HepG2 (cell line): Measurements from ENCODE around the gene PCIF1. TPM values are rescaled to one million over a fixed set of nuclear protein-coding genes. Genes with fewer than 3 reads are reported as not detected.

Experiments used
- AGO1 ChIP-seq: fragments of 200-400 bp; formaldehyde crosslinking; IDR thresholded peaks from 2 replicates; pipeline ENCODE4 v1.6.1; 2017; ENCODE audit warnings: mild to moderate bottlenecking, low read depth, low read length, moderate library complexity; ENCODE audit not compliant: poor library complexity, severe bottlenecking
- ARID2 ChIP-seq: sonication (generic); formaldehyde crosslinking; IDR thresholded peaks from 2 replicates; pipeline ENCODE4 v1.8.1; 2022; ENCODE audit warnings: mild to moderate bottlenecking, missing genetic modification reagents, borderline replicate concordance
- BRD4 ChIP-seq: sonication (generic); formaldehyde crosslinking; IDR thresholded peaks from 2 replicates; pipeline ENCODE4 v1.4.0; 2020; ENCODE audit warnings: missing genetic modification reagents
- NONO ChIP-seq, 2 experiments: fragments of 450-650 bp in 1 of 2; sonication (generic) in 1 of 2; formaldehyde crosslinking in 1 of 2; IDR thresholded peaks in 1 of 2; conservative IDR thresholded peaks in 1 of 2; 2 replicates each; pipeline versions ENCODE4 v1.6.1 to v1.8.0; 2017 to 2022; ENCODE audit warnings: mild to moderate bottlenecking in 1 of 2, missing genetic modification reagents in 1 of 2, moderate library complexity in 1 of 2
- NR1H2 ChIP-seq: sonication (generic); formaldehyde crosslinking; IDR thresholded peaks from 2 replicates; pipeline ENCODE4 v1.8.1; 2022; ENCODE audit warnings: low read depth, missing genetic modification reagents, borderline replicate concordance
- POLR2AphosphoS5 ChIP-seq: IDR thresholded peaks from 2 replicates; pipeline ENCODE4 v1.6.1; 2012; ENCODE audit warnings: low read depth, low read length
- SMAD9 ChIP-seq: sonication (generic); formaldehyde crosslinking; IDR thresholded peaks from 2 replicates; pipeline ENCODE4 v1.5.1; 2020; ENCODE audit warnings: mild to moderate bottlenecking, missing genetic modification reagents
- ZFP36L2 ChIP-seq: sonication (generic); formaldehyde crosslinking; IDR thresholded peaks from 2 replicates; pipeline ENCODE4 v1.4.0; 2020; ENCODE audit warnings: missing genetic modification reagents
- ZMYM3 ChIP-seq: sonication (generic); formaldehyde crosslinking; IDR thresholded peaks from 2 replicates; pipeline ENCODE4 v1.5.1; 2020; ENCODE audit warnings: mild to moderate bottlenecking, missing genetic modification reagents
- ZNF230 ChIP-seq: sonication (generic); formaldehyde crosslinking; IDR thresholded peaks from 2 replicates; pipeline ENCODE4 v1.4.0; 2020; ENCODE audit warnings: mild to moderate bottlenecking, missing genetic modification reagents
- ZNF264 ChIP-seq: sonication (generic); formaldehyde crosslinking; IDR thresholded peaks from 2 replicates; pipeline ENCODE4 v1.4.0; 2020; ENCODE audit warnings: missing genetic modification reagents
- ZNF570 ChIP-seq: sonication (generic); formaldehyde crosslinking; IDR thresholded peaks from 2 replicates; pipeline ENCODE4 v1.4.0; 2020; ENCODE audit warnings: mild to moderate bottlenecking, missing genetic modification reagents, borderline replicate concordance
- ZNF619 ChIP-seq: sonication (generic); formaldehyde crosslinking; IDR thresholded peaks from 2 replicates; pipeline ENCODE4 v1.4.0; 2020; ENCODE audit warnings: mild to moderate bottlenecking, missing genetic modification reagents
- ZNF776 ChIP-seq: sonication (generic); formaldehyde crosslinking; IDR thresholded peaks from 2 replicates; pipeline ENCODE4 v1.4.0; 2020; ENCODE audit warnings: mild to moderate bottlenecking, missing genetic modification reagents
- ZNF891 ChIP-seq: sonication (generic); formaldehyde crosslinking; IDR thresholded peaks from 2 replicates; pipeline ENCODE4 v1.5.0; 2020; ENCODE audit warnings: mild to moderate bottlenecking, missing genetic modification reagents
- polyA plus RNA-seq, 8 experiments: library from polyadenylated mRNA; depleted of rRNA in 3 of 8; stranded (reverse) in 7 of 8; unstranded in 1 of 8; fragments of >200 nt; fragmentation: Illumina TruSeq in 4 of 8; extraction: Trizol in 4 of 8; gene quantifications; 2 replicates each; pipeline versions ENCODE4 v1.2.1 to v1.2.3, GENCODE V29; 2011 to 2016; ENCODE audit warnings: low read depth in 4 of 8, missing spikeins in 1 of 8, mixed read lengths in 1 of 8; ENCODE audit not compliant: insufficient read depth in 1 of 8
- total RNA-seq, 5 experiments: library from RNA; depleted of rRNA; stranded (reverse); fragments of >200 nt; fragmentation: Illumina TruSeq; extraction: Trizol; gene quantifications; 2 replicates each; pipeline ENCODE4 v1.2.3, GENCODE V29; 2016; ENCODE audit warnings: low read depth in 1 of 5
- TF ChIP-seq, protein P1 (sequence below): sonication (generic); formaldehyde crosslinking; IDR thresholded peaks from 2 replicates; pipeline ENCODE4 v1.4.0; 2020; ENCODE audit warnings: missing genetic modification reagents
- TF ChIP-seq, protein P2 (sequence below): sonication (generic); formaldehyde crosslinking; IDR thresholded peaks from 2 replicates; pipeline ENCODE4 v1.4.0; 2020; ENCODE audit warnings: missing genetic modification reagents
- TF ChIP-seq, protein P3 (sequence below): sonication (generic); formaldehyde crosslinking; IDR thresholded peaks from 2 replicates; pipeline ENCODE4 v1.5.0; 2020; ENCODE audit warnings: missing genetic modification reagents
- TF ChIP-seq, protein P4 (sequence below): sonication (generic); formaldehyde crosslinking; IDR thresholded peaks from 2 replicates; pipeline ENCODE4 v1.5.0; 2020; ENCODE audit warnings: mild to moderate bottlenecking, missing genetic modification reagents, moderate library complexity
- TF ChIP-seq, protein P5 (sequence below): sonication (generic); formaldehyde crosslinking; IDR thresholded peaks from 2 replicates; pipeline ENCODE4 v1.8.0; 2022; ENCODE audit warnings: missing genetic modification reagents, low read depth, mild to moderate bottlenecking, borderline replicate concordance

PCIF1 gene
- total and polyA plus RNA-seq, 2 of the 13 experiments (the other 11 are each of a cell fraction or from before 2014, with no cell fraction given) = 20.9 to 24.4 TPM

DNA sequence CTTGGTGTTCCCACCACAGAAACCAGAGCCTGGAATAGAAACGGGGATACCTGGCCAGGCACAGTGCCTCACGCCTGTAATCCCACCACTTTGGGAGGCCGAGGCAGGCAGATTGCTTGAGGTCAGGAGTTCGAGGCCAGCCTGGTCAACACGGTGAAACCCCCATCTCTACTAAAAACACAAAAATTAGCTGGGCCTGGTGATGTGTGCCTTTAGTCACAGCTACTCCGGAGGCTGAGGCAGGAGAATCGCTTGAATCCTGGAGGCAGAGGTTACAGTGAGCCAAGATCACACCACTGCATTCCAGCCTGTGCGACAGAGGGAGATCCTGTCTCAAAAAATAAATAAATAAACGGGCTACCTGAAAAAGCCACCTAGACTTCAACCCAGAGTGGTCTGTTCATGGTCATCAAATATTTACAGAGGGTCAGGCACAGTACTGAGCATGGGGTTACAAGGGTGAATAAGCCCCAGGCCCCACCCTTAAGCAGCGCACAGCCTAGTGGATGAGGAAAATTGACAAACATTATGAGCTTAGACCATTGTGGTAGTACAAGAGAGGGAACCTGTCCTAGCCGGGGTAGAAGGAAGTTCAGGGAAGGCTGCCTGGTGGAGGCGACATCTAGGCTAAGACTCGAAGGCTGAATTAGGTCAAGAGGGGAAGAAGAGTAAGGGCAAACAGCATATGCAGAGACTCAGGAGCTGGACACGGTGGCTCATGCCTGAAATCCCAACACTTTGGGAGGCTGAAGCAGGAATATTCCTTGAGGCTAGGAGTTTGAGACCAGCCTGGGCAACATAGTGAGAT is 7.2 kb upstream of the PCIF1 start (continued):
- TF ChIP-seq AGO1 = no peak
- no peak for TF ChIP-seq POLR2AphosphoS5
- TF ChIP-seq, protein P1, sequence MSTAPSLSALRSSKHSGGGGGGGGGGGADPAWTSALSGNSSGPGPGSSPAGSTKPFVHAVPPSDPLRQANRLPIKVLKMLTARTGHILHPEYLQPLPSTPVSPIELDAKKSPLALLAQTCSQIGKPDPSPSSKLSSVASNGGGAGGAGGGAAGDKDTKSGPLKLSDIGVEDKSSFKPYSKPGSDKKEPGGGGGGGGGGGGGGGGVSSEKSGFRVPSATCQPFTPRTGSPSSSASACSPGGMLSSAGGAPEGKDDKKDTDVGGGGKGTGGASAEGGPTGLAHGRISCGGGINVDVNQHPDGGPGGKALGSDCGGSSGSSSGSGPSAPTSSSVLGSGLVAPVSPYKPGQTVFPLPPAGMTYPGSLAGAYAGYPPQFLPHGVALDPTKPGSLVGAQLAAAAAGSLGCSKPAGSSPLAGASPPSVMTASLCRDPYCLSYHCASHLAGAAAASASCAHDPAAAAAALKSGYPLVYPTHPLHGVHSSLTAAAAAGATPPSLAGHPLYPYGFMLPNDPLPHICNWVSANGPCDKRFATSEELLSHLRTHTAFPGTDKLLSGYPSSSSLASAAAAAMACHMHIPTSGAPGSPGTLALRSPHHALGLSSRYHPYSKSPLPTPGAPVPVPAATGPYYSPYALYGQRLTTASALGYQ (CRISPR knock-in tag) = peak; percentile 96
- peak; percentile 35; the same call in 1 of the 2 replicates for TF ChIP-seq SMAD9 (CRISPR knock-in tag)
- TF ChIP-seq, protein P2, sequence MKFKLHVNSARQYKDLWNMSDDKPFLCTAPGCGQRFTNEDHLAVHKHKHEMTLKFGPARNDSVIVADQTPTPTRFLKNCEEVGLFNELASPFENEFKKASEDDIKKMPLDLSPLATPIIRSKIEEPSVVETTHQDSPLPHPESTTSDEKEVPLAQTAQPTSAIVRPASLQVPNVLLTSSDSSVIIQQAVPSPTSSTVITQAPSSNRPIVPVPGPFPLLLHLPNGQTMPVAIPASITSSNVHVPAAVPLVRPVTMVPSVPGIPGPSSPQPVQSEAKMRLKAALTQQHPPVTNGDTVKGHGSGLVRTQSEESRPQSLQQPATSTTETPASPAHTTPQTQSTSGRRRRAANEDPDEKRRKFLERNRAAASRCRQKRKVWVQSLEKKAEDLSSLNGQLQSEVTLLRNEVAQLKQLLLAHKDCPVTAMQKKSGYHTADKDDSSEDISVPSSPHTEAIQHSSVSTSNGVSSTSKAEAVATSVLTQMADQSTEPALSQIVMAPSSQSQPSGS (CRISPR knock-in tag) = peak; percentile 69; the same call in 1 of the 2 replicates
- no peak for TF ChIP-seq NONO (IDR thresholded peaks at IDR 0.05)
- TF ChIP-seq NONO (CRISPR knock-in tag; conservative IDR thresholded peaks at IDR 0.05) = no peak; the same call in 1 of the 2 replicates
- TF ChIP-seq ZNF264 (CRISPR knock-in tag) = peak; percentile 94
- peak; percentile 99 for TF ChIP-seq ZMYM3 (CRISPR knock-in tag)
- no peak for TF ChIP-seq ARID2 (CRISPR knock-in tag)
- TF ChIP-seq ZNF891 (CRISPR knock-in tag) = 0 out of 2 replicates have a peak, but pooled peaks have one; percentile 48
- TF ChIP-seq BRD4 (CRISPR knock-in tag) = peak; percentile 23; the same call in 1 of the 2 replicates
- 0 out of 2 replicates have a peak, but pooled peaks have one; percentile 27 for TF ChIP-seq ZNF230 (CRISPR knock-in tag)
- no peak; the same call in 1 of the 2 replicates for TF ChIP-seq ZNF776 (CRISPR knock-in tag)
- peak; percentile 82; the same call in 1 of the 2 replicates for TF ChIP-seq NR1H2
- TF ChIP-seq, protein P3, sequence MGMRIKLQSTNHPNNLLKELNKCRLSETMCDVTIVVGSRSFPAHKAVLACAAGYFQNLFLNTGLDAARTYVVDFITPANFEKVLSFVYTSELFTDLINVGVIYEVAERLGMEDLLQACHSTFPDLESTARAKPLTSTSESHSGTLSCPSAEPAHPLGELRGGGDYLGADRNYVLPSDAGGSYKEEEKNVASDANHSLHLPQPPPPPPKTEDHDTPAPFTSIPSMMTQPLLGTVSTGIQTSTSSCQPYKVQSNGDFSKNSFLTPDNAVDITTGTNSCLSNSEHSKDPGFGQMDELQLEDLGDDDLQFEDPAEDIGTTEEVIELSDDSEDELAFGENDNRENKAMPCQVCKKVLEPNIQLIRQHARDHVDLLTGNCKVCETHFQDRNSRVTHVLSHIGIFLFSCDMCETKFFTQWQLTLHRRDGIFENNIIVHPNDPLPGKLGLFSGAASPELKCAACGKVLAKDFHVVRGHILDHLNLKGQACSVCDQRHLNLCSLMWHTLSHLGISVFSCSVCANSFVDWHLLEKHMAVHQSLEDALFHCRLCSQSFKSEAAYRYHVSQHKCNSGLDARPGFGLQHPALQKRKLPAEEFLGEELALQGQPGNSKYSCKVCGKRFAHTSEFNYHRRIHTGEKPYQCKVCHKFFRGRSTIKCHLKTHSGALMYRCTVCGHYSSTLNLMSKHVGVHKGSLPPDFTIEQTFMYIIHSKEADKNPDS (CRISPR knock-in tag) = peak; percentile 97; the same call in 1 of the 2 replicates
- peak; percentile 44; the same call in 1 of the 2 replicates for TF ChIP-seq ZNF570
- TF ChIP-seq, protein P4, sequence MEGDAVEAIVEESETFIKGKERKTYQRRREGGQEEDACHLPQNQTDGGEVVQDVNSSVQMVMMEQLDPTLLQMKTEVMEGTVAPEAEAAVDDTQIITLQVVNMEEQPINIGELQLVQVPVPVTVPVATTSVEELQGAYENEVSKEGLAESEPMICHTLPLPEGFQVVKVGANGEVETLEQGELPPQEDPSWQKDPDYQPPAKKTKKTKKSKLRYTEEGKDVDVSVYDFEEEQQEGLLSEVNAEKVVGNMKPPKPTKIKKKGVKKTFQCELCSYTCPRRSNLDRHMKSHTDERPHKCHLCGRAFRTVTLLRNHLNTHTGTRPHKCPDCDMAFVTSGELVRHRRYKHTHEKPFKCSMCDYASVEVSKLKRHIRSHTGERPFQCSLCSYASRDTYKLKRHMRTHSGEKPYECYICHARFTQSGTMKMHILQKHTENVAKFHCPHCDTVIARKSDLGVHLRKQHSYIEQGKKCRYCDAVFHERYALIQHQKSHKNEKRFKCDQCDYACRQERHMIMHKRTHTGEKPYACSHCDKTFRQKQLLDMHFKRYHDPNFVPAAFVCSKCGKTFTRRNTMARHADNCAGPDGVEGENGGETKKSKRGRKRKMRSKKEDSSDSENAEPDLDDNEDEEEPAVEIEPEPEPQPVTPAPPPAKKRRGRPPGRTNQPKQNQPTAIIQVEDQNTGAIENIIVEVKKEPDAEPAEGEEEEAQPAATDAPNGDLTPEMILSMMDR (CRISPR knock-in tag) = peak; percentile 54
- TF ChIP-seq ZFP36L2 = no peak; the same call in 1 of the 2 replicates
- TF ChIP-seq, protein P5, sequence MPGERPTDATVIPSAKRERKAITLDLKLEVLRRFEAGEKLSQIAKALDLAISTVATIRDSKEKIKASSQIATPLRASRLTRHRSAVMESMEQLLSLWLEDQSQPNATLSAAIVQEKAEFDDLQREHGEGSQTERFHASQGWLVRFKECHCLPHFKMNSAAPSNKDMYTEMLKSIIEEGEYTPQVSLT (CRISPR knock-in tag) = no peak
- 0 out of 2 replicates have a peak, but pooled peaks have one; percentile 40 for TF ChIP-seq ZNF619 (CRISPR knock-in tag)
- TF ChIP-seq, all 625 proteins: peak for 325
